PC-3 (cell line): Measurements from ENCODE around the gene ZNRF2. TPM values are rescaled to one million over a fixed set of nuclear protein-coding genes. Genes with fewer than 3 reads are reported as not detected.
A peak's percentile ranks its signal among the peaks of the same experiment; 100 is the strongest.

Experiments used
- ATAC-seq: fragments of 200-7000 bp; cut with Tn5 transposase; 2 replicates; pipeline ENCODE4 v1.9.1; 2020; ENCODE audit warnings: mild to moderate bottlenecking, moderate library complexity
- BruUV-seq: library from RNA; stranded (reverse); fragments of 400-500 nt; replicated peaks from 2 replicates; lab custom pipeline; 2021; lab: Mats Ljungman, UMichigan
- CTCF ChIA-PET: fragments of 300-600 bp; sonication (Branson Sonifier 250); formaldehyde crosslinking; loops from one replicate; lab custom pipeline; 2022; ENCODE audit warnings: antibody characterized with exemption; lab: Charles Lee
- POLR2A ChIA-PET: fragments of 300-600 bp; sonication (Branson Sonifier 250); formaldehyde crosslinking; loops from one replicate; lab custom pipeline; 2022; ENCODE audit warnings: antibody characterized with exemption; ENCODE audit not compliant: unreplicated experiment; lab: Charles Lee
- DNase-seq: peaks from one replicate; pipeline ENCODE4 v3.0.0-alpha.2; 2015
- H2AFZ ChIP-seq: fragments of 300-600 bp; sonication (generic); 2 replicates; pipeline ENCODE4 v1.6.0; 2016; ENCODE audit warnings: antibody characterized with exemption, low read length
- H3F3A ChIP-seq: fragments of 300-600 bp; sonication (generic); one replicate; pipeline ENCODE4 v1.6.0; 2017; ENCODE audit warnings: antibody characterized with exemption, low read length, control low read depth, mild to moderate bottlenecking; ENCODE audit not compliant: unreplicated experiment
- H3K27ac ChIP-seq: fragments of 300-600 bp; sonication (generic); 2 replicates; pipeline ENCODE4 v1.5.1; 2016; ENCODE audit warnings: mild to moderate bottlenecking, low read length
- H3K27me3 ChIP-seq: fragments of 300-600 bp; sonication (generic); 2 replicates; pipeline ENCODE4 v1.6.1; 2016; ENCODE audit warnings: low read length, mixed read lengths
- H3K36me3 ChIP-seq: fragments of 300-600 bp; sonication (generic); 2 replicates; pipeline ENCODE4 v1.6.1; 2016; ENCODE audit warnings: low read depth, mixed run types, low read length, mixed read lengths
- H3K4me1 ChIP-seq: fragments of 300-600 bp; sonication (generic); 2 replicates; pipeline ENCODE4 v1.5.1; 2016; ENCODE audit warnings: low read length; ENCODE audit not compliant: insufficient read depth
- H3K4me2 ChIP-seq: fragments of 300-600 bp; sonication (generic); 2 replicates; pipeline ENCODE4 v1.6.0; 2016; ENCODE audit warnings: low read length
- H3K4me3 ChIP-seq: fragments of 300-600 bp; sonication (generic); 2 replicates; pipeline ENCODE4 v1.5.1; 2016; ENCODE audit warnings: mild to moderate bottlenecking, low read length, mixed read lengths
- H3K79me2 ChIP-seq: fragments of 300-600 bp; sonication (generic); 2 replicates; pipeline ENCODE4 v1.6.1; 2017; ENCODE audit warnings: low read length, mixed read lengths
- H3K9ac ChIP-seq: fragments of 300-600 bp; sonication (generic); 2 replicates; pipeline ENCODE4 v1.6.0; 2016; ENCODE audit warnings: mild to moderate bottlenecking, low read length
- H3K9me2 ChIP-seq: fragments of 300-600 bp; sonication (generic); replicated peaks from 2 replicates; pipeline ENCODE4 v1.6.1; 2016; ENCODE audit warnings: mixed run types, low read length, mixed read lengths
- H3K9me3 ChIP-seq: fragments of 300-600 bp; sonication (generic); 2 replicates; pipeline ENCODE4 v1.6.1; 2016; ENCODE audit warnings: low read length, mixed read lengths
- H4K20me1 ChIP-seq: fragments of 300-600 bp; sonication (generic); 2 replicates; pipeline ENCODE4 v1.6.1; 2016; ENCODE audit warnings: low read length, mixed read lengths
- EZH2 ChIP-seq: fragments of 300-600 bp; sonication (generic); IDR thresholded peaks from one replicate; pipeline ENCODE4 v1.6.1; 2017; ENCODE audit warnings: antibody characterized with exemption, mild to moderate bottlenecking, low read length; ENCODE audit not compliant: unreplicated experiment
- EZH2phosphoT487 ChIP-seq: fragments of 300-600 bp; sonication (generic); IDR thresholded peaks from 2 replicates; pipeline ENCODE4 v1.6.1; 2018; ENCODE audit warnings: mild to moderate bottlenecking, antibody characterized with exemption, low read length, borderline replicate concordance
- intact Hi-C: fragments of 100-400 bp; cut with micrococcal nuclease; formaldehyde crosslinking; loops from 2 replicates; pipeline ENCODE4 v1.9.0; 2023
- total RNA-seq: library from RNA; depleted of rRNA; stranded (reverse); fragments of >200 nt; gene quantifications from 2 replicates; pipeline ENCODE4 v1.2.3, GENCODE V29; 2014
- TF ChIP-seq, protein P1 (sequence below): fragments of 300-600 bp; sonication (generic); conservative IDR thresholded peaks from 2 replicates; pipeline ENCODE4 v1.5.1; 2017; ENCODE audit warnings: antibody characterized with exemption, low read depth, mild to moderate bottlenecking, low read length

Gene ZNRF2
- total RNA-seq, 1 experiment from 2014 or later, result 13.1 TPM

DNA sequence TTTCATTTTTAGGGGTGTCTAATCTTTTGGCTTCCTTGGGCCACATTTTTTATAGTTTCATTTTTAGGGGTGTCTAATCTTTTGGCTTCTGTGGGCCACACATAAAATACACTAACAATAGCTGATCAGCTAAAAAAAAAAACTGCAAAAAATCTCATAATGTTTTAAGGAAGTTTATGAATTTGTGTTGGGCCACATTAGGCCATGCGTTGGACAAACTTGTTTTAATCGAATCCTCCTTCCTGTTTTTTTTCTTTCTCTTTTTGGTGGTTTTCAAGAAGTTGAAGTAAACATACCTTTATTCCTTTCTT is 37.4 kb downstream of the ZNRF2 start:
- H3K36me3 ChIP-seq, result no peaks in the 10 kb centered on the region
- intact Hi-C loops, result loop anchor here (2.0 kb wide), 1 partner anchor 35 kb away; no protein-coding TSS in a partner anchor
- H3K27ac ChIP-seq, result peak overlapping the region; percentile 53; the same call in 1 of the 2 replicates
- H3K4me1 ChIP-seq, result peaks cover 60% of the 10 kb centered on the region
- peak overlapping the region; percentile 70 for H3K4me2 ChIP-seq
- ChIA-PET CTCF (no interaction called here), POLR2A (no interaction called here)
- H3K9ac ChIP-seq, result no peak overlapping the region
- no peaks in the 10 kb centered on the region for H3K9me3 ChIP-seq
- H3K79me2 ChIP-seq, result peaks cover 56% of the 10 kb centered on the region
- H2AFZ ChIP-seq, result no peak overlapping the region
- DNase-seq (no peak), ATAC-seq (no peak)
- H3K9me2 ChIP-seq, result no peaks in the 10 kb centered on the region
- H3K4me3 ChIP-seq, result peak overlapping the region; percentile 45
- no peaks in the 10 kb centered on the region for H3K27me3 ChIP-seq
- no peaks in the 10 kb centered on the region for H4K20me1 ChIP-seq
- BruUV-seq, result no TSS peak
- TF ChIP-seq EZH2phosphoT487 (no peak), EZH2 (no peak)
- TF ChIP-seq, protein P1, sequence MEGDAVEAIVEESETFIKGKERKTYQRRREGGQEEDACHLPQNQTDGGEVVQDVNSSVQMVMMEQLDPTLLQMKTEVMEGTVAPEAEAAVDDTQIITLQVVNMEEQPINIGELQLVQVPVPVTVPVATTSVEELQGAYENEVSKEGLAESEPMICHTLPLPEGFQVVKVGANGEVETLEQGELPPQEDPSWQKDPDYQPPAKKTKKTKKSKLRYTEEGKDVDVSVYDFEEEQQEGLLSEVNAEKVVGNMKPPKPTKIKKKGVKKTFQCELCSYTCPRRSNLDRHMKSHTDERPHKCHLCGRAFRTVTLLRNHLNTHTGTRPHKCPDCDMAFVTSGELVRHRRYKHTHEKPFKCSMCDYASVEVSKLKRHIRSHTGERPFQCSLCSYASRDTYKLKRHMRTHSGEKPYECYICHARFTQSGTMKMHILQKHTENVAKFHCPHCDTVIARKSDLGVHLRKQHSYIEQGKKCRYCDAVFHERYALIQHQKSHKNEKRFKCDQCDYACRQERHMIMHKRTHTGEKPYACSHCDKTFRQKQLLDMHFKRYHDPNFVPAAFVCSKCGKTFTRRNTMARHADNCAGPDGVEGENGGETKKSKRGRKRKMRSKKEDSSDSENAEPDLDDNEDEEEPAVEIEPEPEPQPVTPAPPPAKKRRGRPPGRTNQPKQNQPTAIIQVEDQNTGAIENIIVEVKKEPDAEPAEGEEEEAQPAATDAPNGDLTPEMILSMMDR, result no peak
- no peaks in the 10 kb centered on the region for H3F3A ChIP-seq

DNA sequence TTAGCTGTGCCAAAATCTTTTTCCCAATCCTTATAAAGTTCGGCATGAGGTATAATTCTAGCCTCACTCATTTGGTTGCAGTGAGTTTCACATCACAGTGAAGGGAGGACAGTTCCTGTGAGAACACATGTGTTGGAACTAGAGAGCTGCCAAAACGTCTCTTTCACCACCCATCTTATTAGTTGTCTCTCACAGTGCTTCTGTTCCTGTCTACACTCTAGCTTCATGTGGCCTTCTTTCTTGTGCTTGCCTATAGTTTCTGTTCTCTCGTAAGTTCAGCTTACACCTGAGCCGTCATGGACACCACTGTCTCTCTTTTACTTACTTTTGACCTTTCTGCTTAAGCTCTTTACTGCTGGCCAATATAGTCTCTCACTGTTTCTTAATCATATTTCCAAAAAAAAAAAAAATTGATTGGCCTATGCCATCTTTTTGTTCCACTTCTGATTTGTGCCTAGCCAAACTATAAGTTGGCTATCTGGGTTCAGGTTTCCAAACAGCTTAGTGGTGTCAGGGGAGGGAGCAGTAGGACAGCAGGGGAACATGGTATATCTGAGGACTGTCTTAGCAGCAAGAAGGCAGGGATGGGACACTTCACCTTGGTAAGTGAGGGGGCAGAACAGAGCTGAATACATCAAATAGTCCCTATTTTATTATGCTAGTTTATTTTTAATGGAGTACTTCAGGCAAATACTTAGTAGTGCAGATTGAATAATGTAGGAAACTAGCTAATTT is 38.0 kb downstream of the ZNRF2 start:
- ATAC-seq (peak; percentile 25), DNase-seq (no peak)
- peak overlapping the region; percentile 45 for H3K4me3 ChIP-seq
- no peaks in the 10 kb centered on the region for H3F3A ChIP-seq
- no peaks in the 10 kb centered on the region for H4K20me1 ChIP-seq
- no peak for TF ChIP-seq EZH2phosphoT487
- TF ChIP-seq, protein P1, result no peak
- no peak for TF ChIP-seq EZH2
- no peak overlapping the region for H2AFZ ChIP-seq
- no peaks in the 10 kb centered on the region for H3K27me3 ChIP-seq
- ChIA-PET CTCF (no interaction called here), POLR2A (interaction anchor here (0.5 kb wide), 3 partner anchors 16 to 38 kb away, joined by 3 to 4 read pairs (median 3); no protein-coding TSS in a partner anchor)
- no peak overlapping the region for H3K9ac ChIP-seq
- H3K9me3 ChIP-seq, result no peaks in the 10 kb centered on the region
- no peaks in the 10 kb centered on the region for H3K9me2 ChIP-seq
- peaks cover 59% of the 10 kb centered on the region for H3K4me1 ChIP-seq
- intact Hi-C loops, result loop anchor here (2.0 kb wide), 1 partner anchor 36 kb away; no protein-coding TSS in a partner anchor
- TSS peak; percentile 67 for BruUV-seq
- peak overlapping the region; percentile 70 for H3K4me2 ChIP-seq
- H3K27ac ChIP-seq, result peak overlapping the region; percentile 53
- peaks cover 50% of the 10 kb centered on the region for H3K79me2 ChIP-seq
- no peaks in the 10 kb centered on the region for H3K36me3 ChIP-seq

DNA sequence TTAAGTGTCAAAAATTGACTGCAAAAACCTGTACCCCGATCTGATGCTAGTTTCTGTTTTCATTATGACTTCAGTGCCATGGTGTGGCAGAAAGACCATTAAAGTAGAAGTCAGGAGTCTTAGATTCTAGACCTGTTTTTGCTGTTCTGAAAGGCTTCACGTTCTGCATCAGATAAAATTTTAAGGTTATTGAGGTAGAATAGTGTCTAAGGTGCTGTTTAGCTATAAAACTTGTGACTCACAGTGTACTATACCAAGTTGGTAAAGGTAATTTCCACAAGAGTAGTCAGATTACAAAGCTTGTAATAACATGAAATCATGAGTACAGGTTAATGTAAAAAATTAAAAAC is 38.6 kb downstream of the ZNRF2 start:
- TF ChIP-seq EZH2phosphoT487 (no peak), EZH2 (no peak)
- TF ChIP-seq, protein P1, result no peak
- DNase-seq (peak; percentile 83), ATAC-seq (peak; percentile 80)
- H3K9ac ChIP-seq, result no peak overlapping the region
- no peaks in the 10 kb centered on the region for H3K36me3 ChIP-seq
- peak overlapping the region; percentile 45; the same call in 1 of the 2 replicates for H3K4me3 ChIP-seq
- ChIA-PET CTCF (no interaction called here), POLR2A (interaction anchor here (0.5 to 0.6 kb wide), 3 partner anchors 9 to 38 kb away, joined by 3 to 4 read pairs (median 4); no protein-coding TSS in a partner anchor)
- intact Hi-C loops, result loop anchor here (2.0 kb wide), 1 partner anchor 36 kb away; no protein-coding TSS in a partner anchor
- no peaks in the 10 kb centered on the region for H3K27me3 ChIP-seq
- no peaks in the 10 kb centered on the region for H3K9me2 ChIP-seq
- H3K27ac ChIP-seq, result peak overlapping the region; percentile 53
- H3K9me3 ChIP-seq, result no peaks in the 10 kb centered on the region
- peaks cover 58% of the 10 kb centered on the region for H3K4me1 ChIP-seq
- H3K4me2 ChIP-seq, result peak overlapping the region; percentile 70
- no peaks in the 10 kb centered on the region for H4K20me1 ChIP-seq
- H3K79me2 ChIP-seq, result peaks cover 46% of the 10 kb centered on the region
- no peaks in the 10 kb centered on the region for H3F3A ChIP-seq
- no peak overlapping the region for H2AFZ ChIP-seq
- BruUV-seq, result no TSS peak
